Esophagus muscularis mucosa (tissue), 3 donors: Measurements from ENCODE around the gene MINK1.

ENCODE experiments used
- CTCF ChIP-seq, 3 experiments: fragments of 200-600 bp in 2 of 3; fragments of 450-650 bp in 1 of 3; sonication (generic) in 2 of 3; IDR thresholded peaks; one replicate each; pipeline ENCODE4 v1.5.1; 2017 to 2019; ENCODE audit warnings: antibody characterized with exemption in 3 of 3, mild to moderate bottlenecking in 2 of 3, moderate library complexity in 1 of 3
- POLR2A ChIP-seq: fragments of 450-650 bp; IDR thresholded peaks from one replicate; pipeline ENCODE4 v1.6.1; 2017; ENCODE audit warnings: antibody characterized with exemption, moderate library complexity, mild to moderate bottlenecking, low read depth

GRCh38 chr17:4896332-4897197 lies 63.4 kb downstream of the MINK1 start:
- TF ChIP-seq CTCF (IDR thresholded peaks at IDR 0.05) (no peak), POLR2A (no peak)
